ENCODE data around the gene MYNN.
"Not testable (repeated sequence)": the region's sequence is repeated elsewhere in the genome, so short reads cannot be mapped to it uniquely, and the experiment has no call there.

Gene MYNN

DNA sequence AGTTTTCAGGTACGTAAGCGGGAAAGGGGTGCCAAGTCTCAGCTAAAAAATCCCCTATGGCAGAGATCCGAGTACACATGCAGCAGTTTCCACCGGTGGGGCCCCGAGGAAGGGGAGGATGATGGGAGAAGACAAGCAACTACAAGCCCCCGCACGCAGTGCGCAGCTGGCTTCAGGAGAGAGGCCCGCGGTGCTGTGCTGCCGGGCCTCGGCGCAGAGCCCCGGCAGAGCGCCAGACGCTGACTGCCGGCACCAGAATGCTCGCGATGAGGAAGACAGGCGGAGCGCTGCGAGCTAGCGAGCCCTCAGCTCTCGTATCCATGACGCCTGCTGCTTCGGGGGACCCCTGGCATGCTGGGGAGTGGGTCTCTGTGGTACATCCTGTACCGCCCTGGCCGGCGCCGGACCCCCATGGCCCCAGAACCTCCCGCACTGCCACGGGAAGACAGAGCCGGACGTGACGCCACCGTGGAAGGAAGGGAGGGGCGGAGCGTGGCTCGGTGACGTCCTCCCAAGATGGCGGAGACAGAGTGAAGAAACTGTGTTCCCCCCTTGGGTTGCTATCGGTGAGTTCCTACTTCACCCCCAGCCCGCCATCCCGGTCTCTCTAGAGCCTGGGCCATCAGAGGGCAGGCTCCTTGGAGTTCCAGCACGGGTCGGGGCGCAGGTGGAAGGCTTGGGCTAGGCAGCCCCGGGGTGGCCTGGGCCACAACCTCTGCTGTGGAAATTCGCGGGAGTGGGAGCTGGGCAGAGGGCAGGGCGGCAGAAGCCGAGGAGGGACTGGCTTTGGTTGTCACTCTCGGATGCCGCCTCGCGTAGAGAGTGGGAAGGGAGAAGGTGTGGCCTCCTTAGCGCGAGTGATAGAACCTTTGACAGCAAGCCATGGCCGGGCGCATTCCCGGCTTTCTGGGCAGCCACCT, at the start of gene MYNN:
Gene MYNN (plus strand): TSS at position 500 of the 920 bp plus-strand sequence. CDS start 900 bp downstream, outside the sequence.
- ATAC-seq (peak; percentile 84), DNase-seq (peak; percentile 94)

DNA sequence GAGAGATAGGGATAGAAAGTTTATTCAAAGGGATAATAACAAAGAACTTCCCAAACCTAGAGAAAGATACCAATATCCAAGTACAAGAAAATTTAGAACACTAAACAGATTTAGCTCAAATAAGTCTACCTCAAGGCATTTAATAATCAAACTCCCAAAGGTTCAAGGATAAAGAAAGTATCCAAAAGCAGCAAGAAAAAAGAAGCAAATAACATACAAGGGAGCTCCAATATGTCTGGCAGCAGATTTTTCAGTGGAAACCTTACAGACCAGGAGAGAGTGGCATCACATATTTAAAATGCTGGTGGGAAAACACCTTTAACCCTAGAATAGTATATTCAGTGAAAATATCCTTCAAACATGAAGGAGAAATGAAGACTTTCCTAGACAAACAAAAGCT, 41.3 kb upstream of the MYNN start:
- ATAC-seq, DNase-seq: not testable (repeated sequence)

DNA sequence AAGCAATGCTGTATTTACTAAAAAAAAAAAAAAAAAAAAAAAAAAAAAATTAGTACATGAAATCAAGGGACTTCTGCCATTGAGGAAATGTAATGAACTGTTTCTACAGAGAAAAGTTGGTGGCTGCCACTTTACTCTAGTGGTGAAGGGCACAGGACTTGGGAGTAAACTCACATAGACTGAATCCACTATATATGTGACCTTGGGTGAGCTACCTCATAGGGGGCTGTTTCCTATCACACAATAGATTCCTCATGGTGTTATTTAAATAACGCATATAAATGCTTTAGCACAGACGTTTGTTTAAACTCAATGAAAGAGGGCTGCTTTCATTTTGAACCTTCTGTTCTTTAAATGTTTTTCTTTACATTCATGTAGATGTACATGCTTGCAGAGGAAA, 34.1 kb upstream of the MYNN start:
- DNase-seq, result no peak
- ATAC-seq, result no peak

DNA sequence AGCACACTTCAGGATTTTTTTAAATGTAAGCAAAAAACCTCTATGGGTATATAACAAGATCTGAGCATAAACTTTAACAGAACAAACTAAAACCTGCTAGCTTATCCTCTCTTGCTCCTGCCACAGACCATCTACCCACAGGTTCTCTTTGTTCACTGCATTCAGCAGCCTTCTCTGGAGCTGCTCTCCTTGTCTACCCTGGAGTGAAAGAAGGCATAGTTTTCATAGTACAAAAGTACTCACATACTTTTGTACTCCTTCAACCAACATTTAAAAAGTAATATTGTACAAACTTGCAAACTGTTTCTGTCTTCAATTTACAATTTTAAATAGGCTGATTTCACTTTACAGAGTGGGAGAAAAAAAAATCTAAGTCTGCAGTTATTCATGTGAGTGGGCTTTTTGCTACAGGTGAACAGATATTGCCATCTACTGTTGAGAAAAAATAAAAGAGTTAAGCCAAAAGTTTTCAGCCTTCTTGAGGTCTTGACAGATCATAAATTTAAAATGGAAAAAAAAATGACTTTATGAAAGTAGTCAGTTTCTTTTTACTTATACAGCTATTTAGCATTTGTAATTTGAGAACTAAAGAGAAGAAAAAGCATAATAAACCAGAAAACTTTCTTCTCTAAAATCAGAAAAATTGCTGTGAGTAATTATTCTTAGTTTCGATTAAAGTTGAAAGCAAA, 28.7 kb upstream of the MYNN start:
- DNase-seq, result no peak
- ATAC-seq, result no peak

DNA sequence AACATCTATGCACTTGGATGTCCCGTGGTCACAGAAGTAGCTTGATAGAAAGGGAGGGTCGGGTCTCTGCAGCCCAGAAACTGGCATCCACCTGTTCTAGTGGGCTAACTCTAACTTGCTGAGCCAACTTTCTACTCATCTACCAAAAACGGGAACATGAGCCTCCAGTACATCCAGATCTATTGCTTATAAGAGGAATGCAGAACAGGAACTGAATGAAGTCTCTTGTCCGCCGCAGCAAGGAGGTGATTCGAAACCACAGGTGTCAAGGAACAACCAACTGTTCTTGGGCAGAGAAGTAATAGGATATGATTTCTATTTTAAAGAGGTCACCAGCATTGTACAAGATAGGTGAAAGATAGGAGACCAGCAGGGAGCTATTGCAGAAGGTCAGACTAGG, 26.3 kb upstream of the MYNN start:
- no peak for DNase-seq
- no peak for ATAC-seq

DNA sequence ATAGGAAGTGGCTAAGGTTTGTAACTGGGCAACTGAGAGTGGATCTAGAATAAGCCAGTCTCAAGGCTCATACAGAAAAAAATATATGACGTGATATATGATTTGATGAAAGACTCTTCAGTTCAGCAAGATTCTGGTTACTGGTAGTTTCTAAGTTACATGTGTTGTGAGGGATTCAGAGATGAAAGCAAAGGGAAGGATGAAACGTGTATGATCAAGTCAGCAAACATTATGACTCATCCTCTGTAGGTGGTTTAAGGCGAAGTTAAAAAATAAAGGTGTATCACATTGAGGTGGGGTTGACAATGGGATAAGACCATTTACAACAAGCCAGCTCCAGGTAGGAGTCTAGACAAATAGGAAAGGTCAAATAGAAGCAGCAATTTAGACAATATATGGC, 24.5 kb upstream of the MYNN start:
- DNase-seq (no peak), ATAC-seq (peak; percentile 19)

GRCh38 chr3:169750665-169751064, 22.5 kb upstream of the MYNN start:
- no peak for DNase-seq
- no peak for ATAC-seq

- ATAC-seq (no peak), DNase-seq (no peak)
These were observed 21.3 kb upstream of the MYNN start for GRCh38 chr3:169751875-169752274.

DNA sequence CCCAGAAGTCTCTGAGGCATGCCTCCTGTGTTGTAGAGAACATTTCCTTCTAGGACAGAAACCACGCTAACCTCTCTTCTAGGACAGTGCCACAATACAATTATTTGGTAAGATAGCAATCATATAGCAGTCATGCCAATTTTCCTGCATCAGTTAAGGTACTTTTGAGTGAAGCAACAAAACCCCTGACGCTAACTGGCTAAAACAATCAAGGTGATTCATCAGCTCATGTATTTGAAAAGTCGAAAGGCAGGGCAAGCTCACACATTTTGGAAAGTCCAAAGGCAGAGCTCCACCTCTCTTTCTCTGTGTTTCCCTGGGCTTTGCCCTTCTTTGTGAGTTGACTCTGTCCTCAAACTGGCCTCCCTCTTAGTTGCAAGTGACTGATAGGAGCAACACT, 18.5 kb upstream of the MYNN start:
- DNase-seq, result no peak

DNA sequence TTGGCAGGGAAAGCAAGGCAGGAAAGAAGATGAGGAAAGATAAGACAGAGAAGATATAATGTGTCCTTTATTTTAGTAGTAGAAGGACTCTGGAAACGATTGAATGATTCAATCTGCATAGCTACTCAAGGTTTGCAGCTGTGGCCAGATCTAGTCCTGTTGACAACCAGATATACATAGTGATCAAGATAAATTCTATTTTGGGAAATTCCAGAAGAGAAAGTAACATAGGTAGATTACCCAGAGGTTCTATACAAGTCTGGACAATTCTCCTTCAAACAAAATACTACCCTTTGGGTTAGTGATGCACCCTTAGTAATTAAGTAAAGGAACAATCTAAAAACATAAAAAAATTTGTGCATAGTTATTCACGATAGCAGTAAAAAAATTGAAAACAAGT, 17.7 kb upstream of the MYNN start:
- ATAC-seq, result no peak

More for the DNA sequence above, 18.5 kb upstream of the MYNN start:
- no peak for ATAC-seq

GRCh38 chr3:169758359-169758994, 14.7 kb upstream of the MYNN start:
- DNase-seq, result no peak
- ATAC-seq, result no peak

More for the DNA sequence above, 17.7 kb upstream of the MYNN start:
- DNase-seq, result no peak

- ATAC-seq (peak; percentile 91), DNase-seq (no peak)
These were observed 13.9 kb upstream of the MYNN start for GRCh38 chr3:169759256-169759655.

- DNase-seq (no peak), ATAC-seq (no peak)
These were observed 12.7 kb upstream of the MYNN start for GRCh38 chr3:169760479-169760878.

DNA sequence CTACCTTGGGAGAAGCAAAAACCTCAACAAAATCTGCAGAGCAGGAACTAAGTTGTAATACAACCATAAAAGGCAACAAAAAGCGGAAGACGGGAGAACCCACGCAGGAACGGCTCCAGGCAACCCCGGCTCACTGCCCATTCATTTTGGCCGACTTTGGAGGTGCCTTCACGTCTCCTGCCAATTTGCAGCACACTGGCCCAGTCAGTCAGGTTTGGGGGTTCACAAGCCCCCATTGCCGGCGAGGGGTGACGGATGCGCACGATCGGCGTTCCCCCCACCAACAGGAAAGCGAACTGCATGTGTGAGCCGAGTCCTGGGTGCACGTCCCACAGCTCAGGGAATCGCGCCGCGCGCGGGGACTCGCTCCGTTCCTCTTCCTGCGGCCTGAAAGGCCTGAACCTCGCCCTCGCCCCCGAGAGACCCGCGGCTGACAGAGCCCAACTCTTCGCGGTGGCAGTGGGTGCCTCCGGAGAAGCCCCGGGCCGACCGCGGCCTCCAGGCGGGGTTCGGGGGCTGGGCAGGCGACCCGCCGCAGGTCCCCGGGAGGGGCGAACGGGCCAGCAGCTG, 8.8 kb upstream of the MYNN start:
- ATAC-seq (peak; percentile 34), DNase-seq (peak; percentile 69)

DNA sequence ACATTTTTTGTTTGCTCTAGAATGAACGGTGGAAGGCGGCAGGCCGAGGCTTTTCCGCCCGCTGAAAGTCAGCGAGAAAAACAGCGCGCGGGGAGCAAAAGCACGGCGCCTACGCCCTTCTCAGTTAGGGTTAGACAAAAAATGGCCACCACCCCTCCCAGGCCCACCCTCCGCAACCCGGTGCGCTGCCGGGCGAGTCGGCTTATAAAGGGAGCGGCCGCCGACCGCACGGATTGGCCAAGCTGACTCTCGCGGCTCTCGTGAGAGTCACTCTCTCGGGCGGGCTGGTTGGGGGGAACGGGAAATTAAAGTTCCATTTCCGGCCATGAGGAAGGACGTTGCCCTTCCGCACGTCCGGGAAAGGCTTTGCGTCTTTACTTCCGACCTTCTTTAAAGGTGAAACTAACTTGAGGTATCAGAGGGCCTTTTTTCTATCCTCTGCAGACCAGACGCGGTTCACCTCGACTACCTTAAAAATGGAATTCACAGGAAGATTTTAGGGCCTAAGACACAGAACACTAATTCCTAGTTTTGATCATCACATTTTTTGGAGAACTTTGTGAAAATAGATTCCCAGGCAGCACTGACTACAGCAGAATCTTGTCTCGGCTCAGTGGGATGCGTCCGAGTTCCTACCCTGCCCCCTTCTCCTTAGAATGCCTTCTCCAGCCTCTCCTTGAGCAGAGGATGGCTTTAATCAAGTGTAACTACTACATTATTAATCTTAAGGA, 8.1 kb upstream of the MYNN start, which contains the start of gene TERC:
Gene TERC (minus strand): TSS at position 179 of the 731 bp plus-strand sequence.
- peak; percentile 92 for DNase-seq
- ATAC-seq, result peak; percentile 89

GRCh38 chr3:169769287-169770181, 3.7 kb upstream of the MYNN start, which contains the start of gene ACTRT3:
Gene ACTRT3 (minus strand): TSS chr3:169769561. CDS start chr3:169769520, 41 bp downstream.
- DNase-seq (peak; percentile 75), ATAC-seq (peak; percentile 25)

- DNase-seq, result peak; percentile 58
- ATAC-seq, result peak; percentile 14
These were observed 1.5 kb upstream of the MYNN start for GRCh38 chr3:169771497-169772304.

DNA sequence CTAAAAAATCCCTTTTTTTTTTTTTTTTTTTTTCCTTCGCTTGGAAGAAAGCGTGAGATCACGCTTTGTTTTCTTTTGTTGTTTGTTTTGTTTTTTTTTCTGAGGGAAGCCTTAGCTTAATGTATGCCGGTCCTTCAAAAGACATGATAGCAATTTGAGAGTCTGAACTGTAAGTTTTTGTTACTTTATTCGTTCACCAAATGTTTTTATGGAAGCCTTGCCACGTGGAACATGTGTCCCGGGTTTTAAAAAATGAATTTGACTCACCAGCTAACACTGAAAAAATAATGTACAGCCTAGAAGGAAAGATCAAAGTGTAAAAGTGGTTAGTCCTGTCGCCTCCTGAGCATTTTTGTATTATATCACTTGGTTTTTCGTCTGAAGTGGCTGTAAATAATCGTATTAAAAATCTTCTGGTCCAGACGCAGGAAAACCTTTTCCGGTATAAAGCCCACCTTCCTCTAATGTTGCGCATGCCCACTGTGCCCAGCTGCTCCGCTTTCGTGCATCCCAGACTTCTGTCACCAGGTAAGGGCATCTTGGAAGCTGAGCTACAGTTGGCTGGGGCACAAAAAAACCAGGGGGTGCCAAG, 795 bp upstream of the MYNN start:
- DNase-seq, result peak; percentile 75
- peak; percentile 41 for ATAC-seq

GRCh38 chr3:169774186-169774585, 990 bp downstream of the MYNN start:
- ATAC-seq (no peak), DNase-seq (no peak)

All from stimulated activated naive CD8-positive, alpha-beta T cell treated with anti-CD3 and anti-CD28 coated beads, Interleukin-15, Interleukin-2, amounts not matched to agents 100 U/mL and 50 U/mL, for 24 hours (primary cell).